ENCODE data around the gene NKIRAS1. TPM values are rescaled to one million over a fixed set of nuclear protein-coding genes. Genes with fewer than 3 reads are reported as not detected.

The NKIRAS1 gene
- total RNA-seq, 1 experiment from 2014 or later, result 12.0 TPM

GRCh38 chr3:23964537-23965235 is 47.9 kb upstream of the NKIRAS1 start:
- Histone ChIP-seq H3K27me3 (ENCODE audit: insufficient read depth, low read length) (no peaks in the 10 kb centered on the region), H3K27ac (ENCODE audit: low read depth, low read length) (peak overlapping the region; percentile 64; the same call in 1 of the 2 replicates), H3K9me3 (ENCODE audit: control insufficient read depth in 1 of 2, insufficient read depth in 1 of 2, low read depth in 1 of 2, low read length in 2 of 2) (no peaks in the 10 kb centered on the region), H3K9ac (ENCODE audit: low read length) (no peak overlapping the region), H3K4me2 (ENCODE audit: low read length) (no peak overlapping the region), H3K4me3 (replicated peaks in 1 of 2; ENCODE audit: low read depth in 1 of 2, low read length in 2 of 2) (no peak overlapping the region), H3K36me3 (ENCODE audit: control insufficient read depth in 1 of 2, insufficient read depth in 2 of 2, low read length in 2 of 2) (peaks cover 30% of the 10 kb centered on the region in 2 experiments; a peak in 3 of 4 replicates), H3K79me2 (ENCODE audit: insufficient read depth, low read length) (peaks cover 57% of the 10 kb centered on the region), H3K4me1 (ENCODE audit: control insufficient read depth in 1 of 2, insufficient read depth in 2 of 2, low read length in 2 of 2) (peaks cover 12 to 27% of the 10 kb centered on the region in 2 experiments), H3K9me2 (ENCODE audit: insufficient read depth) (no peaks in the 10 kb centered on the region), H2AFZ (ENCODE audit: low read depth, low read length, poor library complexity, severe bottlenecking) (no peak overlapping the region), H4K20me1 (ENCODE audit: insufficient read depth) (peaks cover 4% of the 10 kb centered on the region; the same call in 1 of the 2 replicates)
- DNase-seq (ENCODE audit: low read depth, low spot score) (no peak), ATAC-seq (no peak)
- ChIA-PET RAD21 (ENCODE audit: low non-redundant PET in 1 of 2, low total read pairs in 2 of 2, uncharacterized antibody in 2 of 2, unreplicated experiment in 2 of 2) (no interaction called here), POLR2A (interaction anchor here (0.6 to 0.7 kb wide), 2 partner anchors 9 to 269 kb away, joined by 3 read pairs; no protein-coding TSS in a partner anchor), CTCF (no interaction called here)
- intact Hi-C loops (cut with micrococcal nuclease), result no loop called here
- BruUV-seq (replicated peaks), result no TSS peak
- TF ChIP-seq, protein P1, sequence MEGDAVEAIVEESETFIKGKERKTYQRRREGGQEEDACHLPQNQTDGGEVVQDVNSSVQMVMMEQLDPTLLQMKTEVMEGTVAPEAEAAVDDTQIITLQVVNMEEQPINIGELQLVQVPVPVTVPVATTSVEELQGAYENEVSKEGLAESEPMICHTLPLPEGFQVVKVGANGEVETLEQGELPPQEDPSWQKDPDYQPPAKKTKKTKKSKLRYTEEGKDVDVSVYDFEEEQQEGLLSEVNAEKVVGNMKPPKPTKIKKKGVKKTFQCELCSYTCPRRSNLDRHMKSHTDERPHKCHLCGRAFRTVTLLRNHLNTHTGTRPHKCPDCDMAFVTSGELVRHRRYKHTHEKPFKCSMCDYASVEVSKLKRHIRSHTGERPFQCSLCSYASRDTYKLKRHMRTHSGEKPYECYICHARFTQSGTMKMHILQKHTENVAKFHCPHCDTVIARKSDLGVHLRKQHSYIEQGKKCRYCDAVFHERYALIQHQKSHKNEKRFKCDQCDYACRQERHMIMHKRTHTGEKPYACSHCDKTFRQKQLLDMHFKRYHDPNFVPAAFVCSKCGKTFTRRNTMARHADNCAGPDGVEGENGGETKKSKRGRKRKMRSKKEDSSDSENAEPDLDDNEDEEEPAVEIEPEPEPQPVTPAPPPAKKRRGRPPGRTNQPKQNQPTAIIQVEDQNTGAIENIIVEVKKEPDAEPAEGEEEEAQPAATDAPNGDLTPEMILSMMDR (IDR thresholded peaks at IDR 0.05 in 2 of 3, conservative IDR thresholded peaks at IDR 0.05 in 1 of 3; ENCODE audit: borderline replicate concordance in 1 of 3, insufficient read depth in 1 of 3, low read depth in 2 of 3, low read length in 2 of 3), result no peak
- no peak for TF ChIP-seq ZFX (IDR thresholded peaks at IDR 0.05)
- TF ChIP-seq RAD21 (IDR thresholded peaks at IDR 0.05; ENCODE audit: low read depth), result no peak
- no peak for TF ChIP-seq EZH2phosphoT487 (IDR thresholded peaks at IDR 0.05; ENCODE audit: borderline replicate concordance)
- TF ChIP-seq MAX (IDR thresholded peaks at IDR 0.05), result no peak
- TF ChIP-seq, protein P2, sequence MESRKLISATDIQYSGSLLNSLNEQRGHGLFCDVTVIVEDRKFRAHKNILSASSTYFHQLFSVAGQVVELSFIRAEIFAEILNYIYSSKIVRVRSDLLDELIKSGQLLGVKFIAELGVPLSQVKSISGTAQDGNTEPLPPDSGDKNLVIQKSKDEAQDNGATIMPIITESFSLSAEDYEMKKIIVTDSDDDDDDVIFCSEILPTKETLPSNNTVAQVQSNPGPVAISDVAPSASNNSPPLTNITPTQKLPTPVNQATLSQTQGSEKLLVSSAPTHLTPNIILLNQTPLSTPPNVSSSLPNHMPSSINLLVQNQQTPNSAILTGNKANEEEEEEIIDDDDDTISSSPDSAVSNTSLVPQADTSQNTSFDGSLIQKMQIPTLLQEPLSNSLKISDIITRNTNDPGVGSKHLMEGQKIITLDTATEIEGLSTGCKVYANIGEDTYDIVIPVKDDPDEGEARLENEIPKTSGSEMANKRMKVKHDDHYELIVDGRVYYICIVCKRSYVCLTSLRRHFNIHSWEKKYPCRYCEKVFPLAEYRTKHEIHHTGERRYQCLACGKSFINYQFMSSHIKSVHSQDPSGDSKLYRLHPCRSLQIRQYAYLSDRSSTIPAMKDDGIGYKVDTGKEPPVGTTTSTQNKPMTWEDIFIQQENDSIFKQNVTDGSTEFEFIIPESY (IDR thresholded peaks at IDR 0.05; ENCODE audit: extremely low read depth, insufficient replicate concordance, low read length), result no peak
- no peak for TF ChIP-seq CBX3 (IDR thresholded peaks at IDR 0.05; ENCODE audit: low read depth)
- no peak for TF ChIP-seq FOSL1 (IDR thresholded peaks at IDR 0.05; ENCODE audit: low read depth)
- TF ChIP-seq ATF3 (IDR thresholded peaks at IDR 0.05), result no peak
- TF ChIP-seq EGR1 (IDR thresholded peaks at IDR 0.05; ENCODE audit: low read depth), result no peak
- no peak for TF ChIP-seq REST (IDR thresholded peaks at IDR 0.05; ENCODE audit: low read depth)
- no peak for TF ChIP-seq JUND (IDR thresholded peaks at IDR 0.05)
- no peak for TF ChIP-seq EZH2 (IDR thresholded peaks at IDR 0.05)
- TF ChIP-seq CEBPB (IDR thresholded peaks at IDR 0.05; ENCODE audit: low read depth), result no peak
- no peak for TF ChIP-seq TCF7L2 (IDR thresholded peaks at IDR 0.05; ENCODE audit: borderline replicate concordance, extremely low read depth, insufficient read depth, insufficient read length)
- no peak for TF ChIP-seq SRF (IDR thresholded peaks at IDR 0.05; ENCODE audit: low read depth)
- no peak for TF ChIP-seq ELF1 (IDR thresholded peaks at IDR 0.05; ENCODE audit: borderline replicate concordance, low read depth)
- no peak for TF ChIP-seq POLR2AphosphoS5 (IDR thresholded peaks at IDR 0.05; ENCODE audit: low read depth, low read length)
- TF ChIP-seq SP1 (IDR thresholded peaks at IDR 0.05; ENCODE audit: low read depth), result no peak
- TF ChIP-seq SIN3A (IDR thresholded peaks at IDR 0.05; ENCODE audit: low read depth), result no peak

Measured in HCT116 (cell line).